HG03159 (cell line): ENCODE results near the gene OPHN1.

Source experiments
- ATAC-seq: cut with Tn5 transposase; IDR thresholded peaks from one replicate; pipeline ENCODE4 v1.9.1; 2021; ENCODE audit warnings: mild to moderate bottlenecking, moderate library complexity; ENCODE audit not compliant: unreplicated experiment

Gene OPHN1, protein sequence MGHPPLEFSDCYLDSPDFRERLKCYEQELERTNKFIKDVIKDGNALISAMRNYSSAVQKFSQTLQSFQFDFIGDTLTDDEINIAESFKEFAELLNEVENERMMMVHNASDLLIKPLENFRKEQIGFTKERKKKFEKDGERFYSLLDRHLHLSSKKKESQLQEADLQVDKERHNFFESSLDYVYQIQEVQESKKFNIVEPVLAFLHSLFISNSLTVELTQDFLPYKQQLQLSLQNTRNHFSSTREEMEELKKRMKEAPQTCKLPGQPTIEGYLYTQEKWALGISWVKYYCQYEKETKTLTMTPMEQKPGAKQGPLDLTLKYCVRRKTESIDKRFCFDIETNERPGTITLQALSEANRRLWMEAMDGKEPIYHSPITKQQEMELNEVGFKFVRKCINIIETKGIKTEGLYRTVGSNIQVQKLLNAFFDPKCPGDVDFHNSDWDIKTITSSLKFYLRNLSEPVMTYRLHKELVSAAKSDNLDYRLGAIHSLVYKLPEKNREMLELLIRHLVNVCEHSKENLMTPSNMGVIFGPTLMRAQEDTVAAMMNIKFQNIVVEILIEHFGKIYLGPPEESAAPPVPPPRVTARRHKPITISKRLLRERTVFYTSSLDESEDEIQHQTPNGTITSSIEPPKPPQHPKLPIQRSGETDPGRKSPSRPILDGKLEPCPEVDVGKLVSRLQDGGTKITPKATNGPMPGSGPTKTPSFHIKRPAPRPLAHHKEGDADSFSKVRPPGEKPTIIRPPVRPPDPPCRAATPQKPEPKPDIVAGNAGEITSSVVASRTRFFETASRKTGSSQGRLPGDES

DNA sequence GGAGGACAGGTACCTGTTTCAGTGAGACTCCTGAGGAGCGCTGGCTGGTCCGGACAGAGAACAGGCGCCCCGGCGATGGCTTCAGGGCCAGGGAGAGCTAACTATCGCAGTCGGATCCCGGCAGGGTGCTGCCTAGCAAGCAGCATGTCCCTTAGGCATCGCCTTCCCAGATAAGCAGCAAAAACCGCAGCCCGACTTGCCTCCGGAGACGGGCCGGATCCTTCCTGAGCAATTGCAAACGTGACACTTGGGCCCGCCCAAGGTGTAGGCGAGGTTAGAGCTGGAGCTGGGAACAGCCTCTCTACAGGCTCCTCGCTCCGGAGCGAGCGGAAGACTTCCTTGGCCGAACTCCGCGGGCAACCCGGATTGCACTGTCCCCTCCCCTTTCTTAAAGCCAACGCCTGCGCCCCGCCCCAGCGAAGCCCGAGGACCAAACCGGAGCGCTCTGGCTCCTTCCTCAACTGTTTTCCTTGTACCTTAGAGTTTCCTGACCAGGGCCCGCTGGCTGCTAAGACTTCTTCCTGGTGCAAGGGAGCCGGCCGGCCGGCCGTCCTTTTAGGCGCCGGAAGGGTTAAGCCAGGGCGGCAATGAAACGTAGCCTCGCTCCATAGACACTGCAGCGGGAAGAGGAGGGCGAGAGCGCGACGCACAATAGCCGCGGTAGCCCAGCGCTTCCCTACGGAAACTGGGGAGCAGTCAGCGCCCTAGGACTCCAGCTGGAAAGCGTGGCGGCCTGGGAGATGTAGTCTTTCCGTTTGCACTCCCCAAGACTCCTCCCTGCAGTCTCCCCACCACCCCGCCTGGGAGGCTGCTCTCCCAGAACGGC lies at the start of gene OPHN1:
Gene OPHN1, minus strand, starts transcription at position 341 of the 826 bp plus-strand sequence. CDS start 475 bp downstream, outside the sequence.
- no peak for ATAC-seq

DNA sequence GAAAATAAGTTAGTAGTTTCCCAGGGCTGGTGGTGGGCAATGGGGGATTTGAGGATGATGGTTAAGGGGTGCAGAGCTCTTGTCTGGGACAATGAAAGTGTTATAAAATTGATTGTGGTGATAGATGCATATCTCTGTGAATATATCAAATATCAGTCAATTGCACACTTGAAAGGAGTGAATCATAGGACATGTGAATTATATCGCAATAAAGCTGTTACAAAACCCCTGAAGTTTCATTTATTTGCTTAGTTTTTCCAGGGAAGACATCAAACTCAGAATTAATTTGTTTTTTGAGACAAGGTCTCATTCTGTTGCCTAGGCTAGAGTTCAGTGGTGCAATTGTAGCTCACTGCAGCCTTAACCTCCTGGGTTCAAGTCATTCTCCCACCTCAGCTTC lies 47.7 kb upstream of the OPHN1 start:
- no peak for ATAC-seq

DNA sequence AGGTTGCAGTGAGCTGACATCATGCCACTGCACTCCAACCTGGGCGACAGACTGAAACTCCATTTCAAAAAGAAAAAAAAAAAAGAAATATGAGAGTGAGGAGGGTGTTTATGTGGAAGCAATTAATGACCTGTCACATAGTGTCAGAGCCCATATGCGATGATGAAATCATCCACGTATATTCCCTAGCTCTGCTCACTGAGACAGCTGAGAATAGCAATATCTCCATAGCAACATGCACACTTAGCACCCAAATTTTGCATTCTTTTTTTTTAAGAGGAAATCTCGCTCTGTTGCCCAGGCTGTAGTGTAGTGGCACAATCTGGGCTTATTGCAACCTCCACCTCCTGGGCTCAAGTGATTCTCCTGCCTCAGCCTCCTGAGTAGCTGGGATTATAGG lies 31.5 kb upstream of the OPHN1 start:
- ATAC-seq = no peak

DNA sequence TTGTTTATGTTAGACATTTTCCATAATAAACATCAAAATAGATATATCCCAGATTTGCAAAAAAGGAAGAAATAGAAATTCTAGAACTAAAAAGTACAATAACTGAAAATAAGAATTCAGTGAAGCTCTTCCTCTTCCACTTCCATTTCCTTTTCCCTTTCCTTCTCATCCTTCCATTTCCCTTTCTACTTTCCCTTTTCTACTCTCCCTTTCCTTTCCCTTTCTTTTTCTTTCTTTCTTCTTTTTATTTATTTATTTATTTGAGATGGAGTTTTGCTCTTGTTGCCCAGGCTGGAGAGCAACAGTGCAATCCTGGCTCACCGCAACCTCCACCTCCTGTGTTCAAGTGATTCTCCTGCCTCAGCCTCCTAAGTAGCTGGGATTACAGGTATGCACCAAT lies 30.6 kb upstream of the OPHN1 start:
- no peak for ATAC-seq

DNA sequence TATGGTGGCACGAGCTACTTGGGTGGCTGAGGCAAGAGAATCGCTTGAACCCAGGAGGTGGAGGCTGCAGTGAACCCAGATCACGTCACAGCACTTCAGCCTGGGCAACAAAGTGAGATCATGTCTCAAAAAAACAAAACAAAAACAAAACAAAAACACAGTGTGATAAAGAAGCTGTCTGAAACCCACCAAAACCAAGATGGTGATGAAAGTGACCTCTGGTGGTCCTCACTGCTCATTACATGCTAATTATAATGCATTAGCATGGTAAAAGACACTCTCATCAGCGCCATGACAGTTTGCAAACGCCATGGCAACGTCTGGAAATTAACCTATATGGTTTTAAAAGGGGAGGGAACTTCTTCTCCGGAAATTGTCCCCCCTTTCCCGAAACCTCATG lies 29.4 kb upstream of the OPHN1 start:
- peak; percentile 81 for ATAC-seq

DNA sequence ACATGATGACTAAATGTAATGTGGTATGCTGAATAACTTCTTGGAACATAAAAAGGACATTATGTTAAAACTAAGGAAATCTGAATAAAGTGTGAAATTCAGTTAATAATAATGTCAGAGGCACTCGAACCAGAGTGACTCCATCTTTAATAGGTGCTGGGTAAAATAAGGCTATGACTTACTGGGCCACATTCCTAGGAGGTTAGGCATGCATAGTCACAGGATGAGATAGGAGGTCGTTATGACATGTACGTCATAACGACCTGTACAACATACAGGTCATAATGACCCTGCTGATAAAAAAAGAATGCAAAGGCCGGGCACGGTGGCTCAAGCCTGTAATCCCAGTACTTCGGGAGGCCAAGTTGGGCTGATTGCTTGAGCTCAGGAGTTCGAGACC lies 28.9 kb upstream of the OPHN1 start:
- no peak for ATAC-seq

DNA sequence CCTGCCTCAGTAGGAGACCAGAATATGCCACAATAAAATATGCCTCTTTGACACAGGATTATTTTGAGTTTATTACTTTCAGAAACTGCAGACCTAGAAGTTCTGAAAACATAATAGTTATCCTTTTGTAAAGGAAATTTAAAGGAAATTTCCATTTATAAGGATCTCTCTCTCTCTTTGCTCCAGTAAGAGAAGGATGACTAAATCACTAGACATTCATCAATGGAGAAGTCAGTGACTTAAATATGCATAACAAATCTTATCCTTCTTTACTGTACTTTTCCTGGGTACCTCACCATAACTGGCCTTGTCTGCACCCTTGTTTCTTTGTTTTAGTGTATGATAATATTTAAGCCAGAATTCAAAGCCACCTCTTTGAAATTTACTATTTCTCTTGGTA lies 28.3 kb upstream of the OPHN1 start:
- no peak for ATAC-seq

DNA sequence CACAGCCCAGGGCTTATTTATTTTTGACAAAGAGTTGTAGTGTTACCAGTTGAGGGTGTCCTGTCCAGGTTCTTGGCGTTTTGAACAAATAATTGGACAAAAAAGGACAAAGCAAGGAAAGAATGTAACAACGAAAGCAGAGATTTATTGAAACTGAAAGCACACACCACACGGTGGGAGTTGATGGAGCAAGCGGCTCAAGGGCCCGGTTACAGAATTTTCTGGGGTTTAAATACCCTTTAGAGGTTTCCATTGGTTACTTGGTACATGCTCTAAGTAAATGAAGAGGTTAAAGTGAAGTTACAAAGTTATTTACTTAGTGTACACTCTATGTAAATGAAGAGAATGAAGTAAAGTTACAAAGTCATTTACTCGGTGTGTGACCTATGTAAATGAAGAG lies 27.8 kb upstream of the OPHN1 start:
- no peak for ATAC-seq

DNA sequence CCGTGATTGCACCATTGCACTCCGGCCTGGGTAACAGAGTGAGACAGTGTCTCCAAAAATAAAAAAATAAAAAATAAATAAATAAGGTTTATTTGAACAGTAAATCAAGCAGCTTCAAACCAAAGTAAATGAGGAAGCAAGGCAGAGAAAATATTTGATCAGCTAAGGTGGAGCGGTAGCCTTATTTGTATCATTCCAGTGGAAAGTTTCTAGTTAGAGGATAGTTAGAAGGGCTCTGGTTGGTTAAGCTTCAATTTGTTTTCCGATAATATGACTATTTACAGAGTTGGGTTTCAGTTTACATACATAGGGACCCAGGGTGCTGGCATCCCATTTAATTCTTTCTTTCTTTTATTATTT lies 21.8 kb upstream of the OPHN1 start:
- no peak for ATAC-seq

DNA sequence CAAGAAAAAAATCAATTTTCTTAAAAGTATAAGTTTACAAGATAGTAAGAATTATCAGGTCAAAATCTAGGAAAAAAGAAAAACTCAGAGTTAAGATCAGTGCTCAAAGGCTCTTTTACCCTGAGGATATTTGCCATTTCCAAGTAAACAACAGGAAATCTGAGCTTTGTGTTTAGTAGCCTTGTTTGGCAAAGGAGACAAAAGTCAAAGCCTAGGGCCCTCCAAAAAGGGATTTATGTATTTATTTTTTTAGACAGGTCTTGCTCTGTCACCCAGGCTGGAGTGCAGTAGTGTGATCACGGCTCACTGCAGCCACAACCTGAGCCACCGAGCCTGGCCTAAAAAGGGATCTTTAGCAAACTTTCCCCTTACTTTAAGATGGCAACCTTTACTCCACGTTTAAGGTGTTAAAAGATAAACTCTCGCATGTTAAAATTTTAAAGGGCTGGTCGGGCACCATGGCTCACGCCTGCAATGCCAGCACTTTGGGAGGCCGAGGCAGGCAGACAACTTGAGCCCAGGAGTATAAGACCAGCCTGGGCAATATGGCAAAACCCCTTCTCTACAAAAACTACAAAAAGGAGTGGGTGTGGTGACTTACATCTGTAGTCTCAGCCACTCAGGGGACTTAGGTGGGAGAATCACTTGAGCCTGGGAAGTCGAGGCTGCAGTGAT lies 21.3 kb upstream of the OPHN1 start:
- no peak for ATAC-seq

DNA sequence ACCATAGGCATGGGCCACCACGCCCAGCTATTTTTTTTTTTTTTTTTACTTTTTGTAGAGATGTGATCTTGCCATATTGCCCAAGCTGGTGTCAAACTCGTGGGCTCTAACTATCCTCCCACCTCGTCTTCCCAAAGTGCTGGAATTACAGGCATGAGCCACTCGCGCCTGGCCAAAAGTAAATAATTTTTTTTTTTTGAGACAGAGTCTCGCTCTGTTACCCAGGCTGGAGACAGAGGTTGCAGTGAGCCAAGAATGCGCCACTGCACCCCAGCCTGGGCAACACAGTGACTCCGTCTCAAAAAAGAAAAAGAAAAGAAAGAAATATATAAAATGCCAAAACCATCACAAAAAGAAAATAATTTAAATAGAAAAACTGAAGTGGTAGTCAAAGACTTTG lies 18.4 kb upstream of the OPHN1 start:
- ATAC-seq = no peak

DNA sequence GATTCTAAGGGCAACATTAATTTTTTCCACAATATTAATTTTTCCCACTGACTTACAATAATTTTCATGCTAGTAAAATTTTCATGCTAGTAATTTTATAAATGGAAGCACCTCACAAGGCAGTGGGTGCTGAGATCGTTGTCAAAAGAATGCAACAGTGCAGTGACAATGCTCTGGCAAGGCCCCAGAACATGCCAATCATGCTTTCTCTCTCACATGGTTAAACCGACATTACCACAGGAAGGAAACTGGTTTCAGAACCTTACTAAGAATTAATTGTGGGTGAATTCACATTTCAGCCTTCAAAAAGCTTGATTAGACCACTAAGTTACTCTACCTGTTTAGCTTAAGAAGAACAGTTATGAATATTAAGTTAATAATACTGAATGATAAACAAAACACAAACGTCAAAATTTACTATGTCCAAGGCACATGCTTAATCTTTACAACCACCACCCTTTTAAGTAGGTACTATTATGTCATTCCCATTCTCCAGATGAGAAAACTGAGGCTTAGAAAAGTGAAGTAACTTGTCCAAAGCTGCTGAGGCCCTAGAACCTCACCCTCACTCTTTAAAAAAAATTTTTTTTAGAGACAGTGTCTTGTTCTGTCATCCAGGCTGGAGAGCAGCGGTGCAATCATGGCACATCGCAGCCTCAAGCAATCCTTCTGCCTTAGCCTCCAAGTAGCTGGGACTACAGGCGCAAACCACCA lies 10.0 kb upstream of the OPHN1 start:
- peak; percentile 74 for ATAC-seq

DNA sequence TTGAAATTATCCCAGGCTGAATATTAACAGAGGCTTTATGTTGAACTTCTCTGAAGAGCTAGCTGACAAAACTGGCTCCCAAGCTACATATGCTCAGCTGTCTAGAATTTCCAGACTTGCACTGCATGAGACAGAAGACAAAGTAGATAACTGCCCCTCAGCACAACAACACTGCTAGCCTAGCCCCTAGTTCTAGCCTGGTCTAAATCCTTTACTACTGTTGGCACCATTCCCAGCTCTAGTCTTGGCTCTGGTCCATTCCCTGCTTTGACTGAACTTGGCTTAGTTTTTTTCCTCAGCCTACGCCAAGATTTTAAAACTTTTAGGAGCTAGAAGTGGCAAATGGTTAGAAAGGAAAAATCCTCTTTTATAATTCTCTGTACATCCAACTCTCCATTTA lies 7.6 kb upstream of the OPHN1 start:
- ATAC-seq = no peak

DNA sequence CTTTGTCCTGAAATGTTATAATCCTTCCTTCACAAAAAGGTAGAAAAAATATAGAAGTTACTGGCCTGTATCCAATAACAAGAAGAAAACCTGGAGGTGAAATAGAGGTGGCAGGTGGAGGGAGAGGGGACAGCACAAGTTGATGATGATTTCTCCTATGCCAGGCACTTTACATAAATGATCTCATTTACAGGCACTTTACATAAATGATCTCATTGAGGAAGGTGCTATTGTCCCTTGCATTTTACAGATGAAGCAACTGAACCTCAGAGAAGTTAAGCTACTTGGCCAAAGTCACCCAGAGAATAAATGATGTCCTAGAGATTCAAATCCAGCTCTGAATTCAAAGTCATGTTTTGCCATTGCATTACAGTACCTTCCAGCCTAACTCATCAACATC lies 7.1 kb upstream of the OPHN1 start:
- no peak for ATAC-seq

DNA sequence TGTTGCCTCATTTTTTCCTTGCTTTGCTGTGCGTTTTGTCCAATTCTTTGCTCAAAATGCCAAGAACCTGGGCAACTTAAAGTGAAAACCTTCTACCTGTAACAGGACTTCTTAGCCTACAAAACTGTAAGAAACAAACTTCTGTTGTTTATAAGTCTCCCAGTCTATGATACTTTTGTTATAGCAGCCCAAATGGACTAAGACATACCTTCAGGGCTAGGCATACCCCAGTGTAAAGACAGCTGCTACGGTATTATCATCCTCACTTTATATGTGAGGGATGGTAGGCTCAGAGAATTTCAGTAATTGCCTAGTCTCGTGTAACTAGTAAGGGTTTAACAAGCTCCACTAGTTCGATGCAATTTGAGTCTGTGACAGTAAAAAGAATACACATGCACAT lies 6.0 kb upstream of the OPHN1 start:
- ATAC-seq = no peak

DNA sequence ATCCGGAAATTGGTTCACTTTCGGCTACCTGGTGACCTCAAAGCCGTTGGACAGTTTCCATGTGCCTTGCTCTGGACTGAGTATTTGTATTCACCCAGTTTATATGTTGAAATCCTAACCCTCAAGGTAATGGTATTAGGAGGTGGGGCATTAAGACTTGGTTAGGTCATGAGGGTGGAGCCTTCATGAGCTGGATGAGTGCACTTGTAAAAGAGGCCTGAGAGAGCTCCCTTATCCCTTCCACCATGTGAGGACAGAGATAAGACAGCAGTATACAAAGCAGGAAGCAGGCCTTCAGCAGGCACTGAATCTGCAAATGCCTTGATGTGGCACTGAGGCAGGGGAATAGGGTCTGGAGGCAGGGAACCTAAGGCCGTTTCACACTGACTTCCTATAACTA lies 5.3 kb upstream of the OPHN1 start:
- no peak for ATAC-seq

DNA sequence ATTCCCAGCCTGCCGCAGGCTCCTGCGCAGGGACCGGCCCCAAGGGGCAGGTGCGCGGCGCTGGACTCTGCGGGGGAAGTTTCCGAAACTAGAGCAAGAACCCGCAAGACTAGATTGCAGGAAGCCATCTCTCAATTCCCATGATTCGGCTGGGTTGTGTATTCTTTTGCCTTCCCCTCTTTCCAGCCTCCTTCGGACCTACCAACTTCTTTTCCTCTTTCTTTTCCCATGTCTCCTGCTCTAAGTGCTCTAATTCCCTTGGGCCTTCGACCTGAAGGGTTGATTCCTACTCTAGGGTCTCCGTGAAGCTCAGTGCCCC lies 645 bp upstream of the OPHN1 start:
- ATAC-seq = no peak

DNA sequence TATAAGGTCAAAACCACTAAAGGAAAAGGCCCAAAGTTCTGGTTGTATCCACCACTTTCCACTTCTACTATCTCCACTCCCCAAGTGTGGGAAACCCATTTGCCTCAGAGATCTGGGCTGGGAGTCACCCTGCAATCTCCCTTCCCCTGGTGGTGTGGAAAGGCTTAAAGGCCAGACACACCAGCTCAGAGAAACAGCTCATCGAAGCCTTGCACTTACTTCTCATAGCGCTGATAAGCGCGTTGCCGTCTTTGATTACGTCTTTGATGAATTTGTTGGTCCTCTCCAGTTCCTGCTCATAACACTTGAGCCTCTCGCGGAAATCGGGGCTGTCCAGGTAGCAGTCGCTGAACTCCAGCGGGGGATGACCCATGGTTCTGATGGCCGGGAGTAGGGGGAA lies 647 bp downstream of the OPHN1 start:
- ATAC-seq = no peak

DNA sequence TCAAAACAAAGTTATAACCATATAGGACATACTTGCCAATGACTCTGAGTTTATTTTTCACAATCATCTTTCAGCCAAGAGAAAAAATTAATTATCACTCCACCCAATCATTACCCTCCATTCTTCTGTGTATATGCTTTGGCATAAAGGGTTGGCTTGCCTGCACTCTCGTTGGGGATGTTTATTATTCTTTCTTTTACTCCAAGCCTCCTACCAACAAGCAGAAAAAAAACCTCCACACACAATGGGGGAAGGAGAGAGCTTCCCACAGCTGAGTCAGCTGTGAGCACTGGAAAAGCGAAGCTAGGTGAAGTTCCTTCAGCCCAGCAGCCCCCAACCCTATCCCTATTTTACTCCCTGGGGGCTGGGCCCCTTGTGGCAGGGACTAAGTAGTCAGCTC lies 1.5 kb downstream of the OPHN1 start:
- no peak for ATAC-seq

DNA sequence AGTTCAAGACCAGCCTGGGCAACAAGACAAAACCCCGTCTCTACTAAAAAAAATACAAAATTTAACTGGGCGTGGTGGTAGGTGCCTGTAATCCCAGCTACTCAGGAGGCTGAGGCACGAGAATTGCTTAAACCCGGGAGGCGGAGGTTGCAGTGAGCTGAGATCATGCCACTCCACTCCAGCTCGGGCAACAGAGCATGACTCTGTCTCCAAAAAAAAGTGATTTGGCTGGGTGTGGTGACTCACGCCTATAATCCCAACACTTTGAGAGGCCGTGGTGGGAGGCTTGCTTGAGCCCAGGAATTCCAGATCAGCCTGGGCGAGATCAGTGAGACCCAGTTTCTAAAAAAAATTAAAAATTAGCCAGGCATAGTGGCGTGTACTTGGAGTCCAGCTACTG lies 4.1 kb downstream of the OPHN1 start:
- no peak for ATAC-seq

DNA sequence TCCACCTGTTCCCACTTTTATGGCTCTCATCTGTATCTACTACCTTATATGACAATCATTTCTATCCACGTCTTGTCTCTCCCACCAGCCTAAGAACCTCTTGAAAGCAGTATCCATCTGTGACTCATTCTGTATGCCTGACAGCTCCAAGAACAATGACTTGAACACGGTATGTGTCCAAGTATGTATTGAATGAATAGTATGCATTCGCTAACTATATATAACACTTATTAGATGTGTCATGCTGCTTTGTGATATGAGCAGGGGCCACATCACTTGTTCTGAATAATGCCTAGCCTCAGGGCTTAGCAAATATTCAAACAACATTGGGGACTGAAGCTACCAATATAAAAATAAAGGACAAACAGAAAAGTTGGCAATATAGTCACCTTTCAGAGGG lies 4.9 kb downstream of the OPHN1 start:
- ATAC-seq = no peak
